Skeletal muscle tissue (tissue), 4 donors: Measurements from ENCODE around the gene SLC25A6. TPM values are rescaled to one million over a fixed set of nuclear protein-coding genes. Genes with fewer than 3 reads are reported as not detected.
"Not testable (repeated sequence)": the region's sequence is repeated elsewhere in the genome, so short reads cannot be mapped to it uniquely, and the experiment has no call there.

Source experiments
- H3K27ac ChIP-seq: one replicate; pipeline ENCODE4 v1.7.0; 2013; ENCODE audit warnings: mild to moderate bottlenecking, low read depth, low read length, inconsistent platforms
- H3K27me3 ChIP-seq, 3 donors: one replicate each; pipeline ENCODE4 v1.7.0; 2013; ENCODE audit warnings: low read length in 3 of 3; ENCODE audit not compliant: control insufficient read depth in 3 of 3, insufficient read depth in 3 of 3
- H3K36me3 ChIP-seq, 3 donors: one replicate each; pipeline ENCODE4 v1.7.0; 2013; ENCODE audit warnings: low read length in 3 of 3; ENCODE audit not compliant: control insufficient read depth in 3 of 3, insufficient read depth in 3 of 3
- H3K4me1 ChIP-seq, 3 donors: one replicate each; pipeline ENCODE4 v1.7.0; 2013; ENCODE audit warnings: low read length in 3 of 3, mild to moderate bottlenecking in 3 of 3; ENCODE audit not compliant: control insufficient read depth in 3 of 3, insufficient read depth in 3 of 3
- H3K4me3 ChIP-seq, 3 donors: one replicate each; pipeline ENCODE4 v1.7.0; 2013; ENCODE audit warnings: low read length in 3 of 3
- H3K9ac ChIP-seq, 3 donors: one replicate each; pipeline ENCODE4 v1.7.0; 2013; ENCODE audit warnings: low read length in 3 of 3, mild to moderate bottlenecking in 3 of 3, moderate library complexity in 2 of 3, low read depth in 1 of 3
- H3K9me3 ChIP-seq, 3 donors: one replicate each; pipeline ENCODE4 v1.7.0; 2013; ENCODE audit warnings: low read length in 3 of 3; ENCODE audit not compliant: control insufficient read depth in 3 of 3
- total RNA-seq: library from RNA; depleted of rRNA; stranded (reverse); fragments of >200 nt; gene quantifications from one replicate; pipeline ENCODE4 v1.2.3, GENCODE V29; 2014
- donor health status: Osteomylitis.

SLC25A6 gene
- 185 TPM for total RNA-seq

- Histone ChIP-seq H3K4me3 (peak within 1 kb of the TSS; percentile 99 to 100 (median 100)), H3K4me1 (peaks cover 45 to 72% (median 48%) of the 10 kb centered on the region in 3 donors), H3K9ac (peak within 1 kb of the TSS; percentile 99 to 100 (median 100)), H3K27ac (peak within 1 kb of the TSS; percentile 99), H3K9me3 (no peaks in the 10 kb centered on the region), H3K36me3 (peaks cover 32 to 42% (median 34%) of the 10 kb centered on the region in 3 donors), H3K27me3 (no peaks in the 10 kb centered on the region)
These were observed at the start of gene SLC25A6 for GRCh38 chrX:1391707-1392375. SLC25A6 (minus strand) TSS chrX:1392113; CDS start chrX:1392009, 104 bp downstream.

- H3K4me1 ChIP-seq, result no peaks in the 10 kb centered on the region
- H3K27me3 ChIP-seq, result no peaks in the 10 kb centered on the region
- peaks cover 13 to 17% (median 16%) of the 10 kb centered on the region in 3 donors for H3K36me3 ChIP-seq
- no peak overlapping the region for H3K27ac ChIP-seq
- no peak overlapping the region for H3K9ac ChIP-seq
- peaks cover 0 to 7% (median 0%) of the 10 kb centered on the region in 3 donors for H3K9me3 ChIP-seq
- H3K4me3 ChIP-seq, result no peak overlapping the region
These were observed 48.6 kb upstream of the SLC25A6 start for GRCh38 chrX:1440506-1440905.

- Histone ChIP-seq H3K27me3 (no peaks in the 10 kb centered on the region), H3K9ac (no peak overlapping the region), H3K4me1 (no peaks in the 10 kb centered on the region), H3K36me3 (peaks cover 13 to 23% (median 23%) of the 10 kb centered on the region in 3 donors), H3K27ac (no peak overlapping the region), H3K4me3 (no peak overlapping the region), H3K9me3 (no peaks in the 10 kb centered on the region)
These were observed 43.5 kb upstream of the SLC25A6 start for GRCh38 chrX:1435241-1435895.

DNA sequence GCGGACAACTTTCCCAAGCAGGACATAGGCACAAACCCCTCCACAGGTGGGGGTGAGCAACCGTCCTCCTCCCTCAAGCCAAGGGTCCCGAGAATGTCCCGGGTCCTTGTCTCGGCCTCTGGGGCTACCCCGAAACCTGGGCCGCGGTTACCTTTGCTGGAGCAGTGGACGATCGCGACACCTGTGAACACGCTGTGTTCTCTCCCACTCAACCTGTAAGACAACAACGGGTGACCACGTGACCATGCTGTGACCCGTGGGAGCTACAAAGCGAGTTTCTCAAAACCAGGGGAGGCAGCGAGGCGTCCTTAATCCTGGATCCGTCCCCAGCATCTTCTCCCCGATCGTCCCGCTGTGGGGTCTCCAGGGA lies 42.9 kb upstream of the SLC25A6 start:
- no peaks in the 10 kb centered on the region for H3K9me3 ChIP-seq
- H3K4me3 ChIP-seq, result no peak overlapping the region
- H3K36me3 ChIP-seq, result peaks cover 12 to 23% (median 23%) of the 10 kb centered on the region in 3 donors
- H3K9ac ChIP-seq, result no peak overlapping the region
- no peaks in the 10 kb centered on the region for H3K4me1 ChIP-seq
- H3K27me3 ChIP-seq, result no peaks in the 10 kb centered on the region
- H3K27ac ChIP-seq, result no peak overlapping the region

DNA sequence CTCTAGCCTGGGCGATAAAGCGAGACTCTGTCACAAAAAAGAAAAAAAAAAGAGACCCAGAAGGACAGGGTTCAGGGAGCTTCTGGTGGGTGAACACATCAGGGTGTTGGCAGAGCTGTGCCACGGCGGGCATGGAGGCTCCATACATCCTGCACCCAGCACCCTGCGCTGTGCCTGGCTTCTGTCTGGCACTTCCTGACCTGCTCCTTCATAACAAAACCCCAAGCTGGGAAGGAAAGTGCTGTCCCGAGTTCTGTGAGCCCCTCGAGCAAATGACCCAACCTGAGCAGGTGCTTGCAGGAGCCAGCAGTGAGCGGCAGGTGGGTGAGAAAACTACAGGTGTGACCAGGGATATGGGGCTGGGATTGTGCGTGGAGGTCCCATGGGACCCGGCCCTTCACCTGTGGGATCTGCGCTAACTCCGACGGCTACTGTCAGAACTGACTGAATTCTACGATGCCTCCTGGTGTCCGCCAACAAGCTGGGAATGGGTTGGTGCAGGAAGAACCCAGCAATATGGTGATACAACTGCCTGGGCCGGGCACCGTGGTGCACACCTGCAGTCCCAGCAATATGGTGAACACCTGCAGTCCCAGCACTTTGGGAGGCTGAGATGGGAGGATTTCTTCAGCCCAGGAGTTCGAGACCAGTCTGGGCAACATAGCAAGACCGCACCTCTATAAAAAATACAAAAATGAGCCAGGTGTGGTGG lies 41.9 kb upstream of the SLC25A6 start:
- Histone ChIP-seq H3K27ac (no peak overlapping the region), H3K36me3 (peaks cover 12 to 23% (median 23%) of the 10 kb centered on the region in 3 donors), H3K9me3 (no peaks in the 10 kb centered on the region), H3K27me3 (no peaks in the 10 kb centered on the region), H3K4me1 (no peaks in the 10 kb centered on the region), H3K4me3 (no peak overlapping the region), H3K9ac (no peak overlapping the region)

- H3K9ac ChIP-seq, result no peak overlapping the region
- no peak overlapping the region for H3K4me3 ChIP-seq
- H3K27ac ChIP-seq, result no peak overlapping the region
- H3K9me3 ChIP-seq, result no peaks in the 10 kb centered on the region
- H3K4me1 ChIP-seq, result no peaks in the 10 kb centered on the region
- no peaks in the 10 kb centered on the region for H3K27me3 ChIP-seq
- H3K36me3 ChIP-seq, result peaks cover 12 to 21% (median 15%) of the 10 kb centered on the region in 3 donors
These were observed 38.5 kb upstream of the SLC25A6 start for GRCh38 chrX:1430451-1430850.

- Histone ChIP-seq H3K27ac (no peak overlapping the region), H3K36me3 (peaks cover 13 to 16% (median 16%) of the 10 kb centered on the region in 3 donors), H3K4me1 (no peaks in the 10 kb centered on the region), H3K27me3 (no peaks in the 10 kb centered on the region), H3K9me3 (peaks cover 0 to under 1% (median 0%) of the 10 kb centered on the region in 3 donors), H3K4me3 (no peak overlapping the region), H3K9ac (no peak overlapping the region)
These were observed 35.8 kb upstream of the SLC25A6 start for GRCh38 chrX:1427756-1428155.

DNA sequence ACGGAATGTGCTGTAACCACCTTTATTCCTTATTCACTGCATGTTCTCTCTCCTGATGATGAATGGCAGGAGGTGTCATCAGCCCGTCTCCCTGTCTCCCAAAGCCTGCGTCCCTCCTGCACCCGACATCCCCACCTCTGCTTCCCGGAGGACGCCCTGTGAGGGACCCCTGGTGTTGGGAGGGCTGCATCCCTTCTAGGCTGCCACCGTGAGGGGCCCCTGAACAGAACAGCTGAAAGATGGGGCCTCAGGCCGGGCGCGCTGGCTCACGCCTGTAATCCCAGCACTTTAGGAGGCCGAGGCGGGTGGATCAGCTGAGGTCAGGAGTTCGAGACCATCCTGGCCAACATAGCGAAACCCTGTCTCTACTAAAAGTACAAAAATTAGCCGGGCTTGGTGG lies 34.4 kb upstream of the SLC25A6 start:
- peaks cover 18 to 27% (median 19%) of the 10 kb centered on the region in 3 donors for H3K36me3 ChIP-seq
- H3K9me3 ChIP-seq, H3K9ac ChIP-seq, H3K27ac ChIP-seq, H3K27me3 ChIP-seq, H3K4me3 ChIP-seq, H3K4me1 ChIP-seq: not testable (repeated sequence)

GRCh38 chrX:1425381-1425780 lies 33.5 kb upstream of the SLC25A6 start:
- H3K36me3 ChIP-seq, result peaks cover 18 to 28% (median 19%) of the 10 kb centered on the region in 3 donors
- H3K9ac ChIP-seq, result no peak overlapping the region
- H3K4me1 ChIP-seq, result no peaks in the 10 kb centered on the region
- peaks cover 3 to 5% (median 4%) of the 10 kb centered on the region in 3 donors for H3K9me3 ChIP-seq
- H3K27me3 ChIP-seq, result no peaks in the 10 kb centered on the region
- H3K4me3 ChIP-seq, result no peak overlapping the region
- H3K27ac ChIP-seq, result no peak overlapping the region
